Measurements from ENCODE around the gene CHSY3. TPM values are rescaled to one million over a fixed set of nuclear protein-coding genes. Genes with fewer than 3 reads are reported as not detected.

CHSY3 gene
- total RNA-seq, 2 experiments from 2014 or later = not detected

GRCh38 chr5:129902816-129903215 is 1.4 kb upstream of the CHSY3 start:
- H3K27ac Mint-ChIP-seq = no peak overlapping the region
- H3K9me3 Mint-ChIP-seq = no peaks in the 10 kb centered on the region
- no peak for ATAC-seq (ENCODE audit: poor library complexity)
- intact Hi-C loops (cut with DNase I, micrococcal nuclease) = no loop called here
- Histone ChIP-seq H3K27me3 (ENCODE audit: control insufficient read depth in 1 of 2, insufficient read depth in 2 of 2, low read length in 2 of 2) (peaks cover 29 to 46% of the 10 kb centered on the region in 2 experiments), H3K4me3 (ENCODE audit: low read length) (no peak overlapping the region), H3K9me3 (ENCODE audit: control insufficient read depth in 1 of 2, insufficient read depth in 1 of 2, low read length in 2 of 2) (peaks cover 0 to 3% of the 10 kb centered on the region in 2 experiments), H3K4me1 (ENCODE audit: insufficient read depth, low read length) (peaks cover 13% of the 10 kb centered on the region), H3K36me3 (ENCODE audit: insufficient read depth, low read length) (no peaks in the 10 kb centered on the region), H3K27ac (ENCODE audit: low read depth in 1 of 2, low read length in 2 of 2) (no peak overlapping the region)
- H3K4me3 Mint-ChIP-seq = no peak overlapping the region
- CTCF ChIA-PET = no interaction called here
- peaks cover 63% of the 10 kb centered on the region for H3K27me3 Mint-ChIP-seq
- TF ChIP-seq, protein P1, sequence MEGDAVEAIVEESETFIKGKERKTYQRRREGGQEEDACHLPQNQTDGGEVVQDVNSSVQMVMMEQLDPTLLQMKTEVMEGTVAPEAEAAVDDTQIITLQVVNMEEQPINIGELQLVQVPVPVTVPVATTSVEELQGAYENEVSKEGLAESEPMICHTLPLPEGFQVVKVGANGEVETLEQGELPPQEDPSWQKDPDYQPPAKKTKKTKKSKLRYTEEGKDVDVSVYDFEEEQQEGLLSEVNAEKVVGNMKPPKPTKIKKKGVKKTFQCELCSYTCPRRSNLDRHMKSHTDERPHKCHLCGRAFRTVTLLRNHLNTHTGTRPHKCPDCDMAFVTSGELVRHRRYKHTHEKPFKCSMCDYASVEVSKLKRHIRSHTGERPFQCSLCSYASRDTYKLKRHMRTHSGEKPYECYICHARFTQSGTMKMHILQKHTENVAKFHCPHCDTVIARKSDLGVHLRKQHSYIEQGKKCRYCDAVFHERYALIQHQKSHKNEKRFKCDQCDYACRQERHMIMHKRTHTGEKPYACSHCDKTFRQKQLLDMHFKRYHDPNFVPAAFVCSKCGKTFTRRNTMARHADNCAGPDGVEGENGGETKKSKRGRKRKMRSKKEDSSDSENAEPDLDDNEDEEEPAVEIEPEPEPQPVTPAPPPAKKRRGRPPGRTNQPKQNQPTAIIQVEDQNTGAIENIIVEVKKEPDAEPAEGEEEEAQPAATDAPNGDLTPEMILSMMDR (IDR thresholded peaks at IDR 0.05) = no peak
- peaks cover 20% of the 10 kb centered on the region for H3K4me1 Mint-ChIP-seq (ENCODE audit: low read depth)
- no peaks in the 10 kb centered on the region for H3K36me3 Mint-ChIP-seq (ENCODE audit: low read depth)
- POLR2A ChIA-PET = no interaction called here
- no peak for DNase-seq

GRCh38 chr5:129903466-129904101 is 681 bp upstream of the CHSY3 start:
- ChIA-PET CTCF (no interaction called here), POLR2A (no interaction called here)
- ATAC-seq (ENCODE audit: poor library complexity) (no peak), DNase-seq (peak in 1 of 14 experiments; percentile 7)
- TF ChIP-seq, protein P1 (IDR thresholded peaks at IDR 0.05) = no peak
- Mint-ChIP-seq H3K4me3 (peak overlapping the region; percentile 88), H3K9me3 (no peaks in the 10 kb centered on the region), H3K4me1 (ENCODE audit: low read depth) (peaks cover 20% of the 10 kb centered on the region), H3K27me3 (peaks cover 65% of the 10 kb centered on the region), H3K27ac (no peak overlapping the region), H3K36me3 (ENCODE audit: low read depth) (no peaks in the 10 kb centered on the region)
- intact Hi-C loops (cut with DNase I, micrococcal nuclease) = no loop called here
- no peak overlapping the region for H3K27ac ChIP-seq (ENCODE audit: low read depth in 1 of 2, low read length in 2 of 2)
- H3K4me1 ChIP-seq (ENCODE audit: insufficient read depth, low read length) = peaks cover 13% of the 10 kb centered on the region
- H3K4me3 ChIP-seq (ENCODE audit: low read length) = peak overlapping the region; percentile 19
- H3K9me3 ChIP-seq (ENCODE audit: control insufficient read depth in 1 of 2, insufficient read depth in 1 of 2, low read length in 2 of 2) = peaks cover 0 to 3% of the 10 kb centered on the region in 2 experiments
- H3K27me3 ChIP-seq (ENCODE audit: control insufficient read depth in 1 of 2, insufficient read depth in 2 of 2, low read length in 2 of 2) = peaks cover 29 to 51% of the 10 kb centered on the region in 2 experiments
- no peaks in the 10 kb centered on the region for H3K36me3 ChIP-seq (ENCODE audit: insufficient read depth, low read length)

GRCh38 chr5:129904667-129905472 is 605 bp downstream of the CHSY3 start:
- ChIA-PET POLR2A (no interaction called here), CTCF (no interaction called here)
- Histone ChIP-seq H3K27me3 (ENCODE audit: control insufficient read depth in 1 of 2, insufficient read depth in 2 of 2, low read length in 2 of 2) (peaks cover 29 to 51% of the 10 kb centered on the region in 2 experiments), H3K9me3 (ENCODE audit: control insufficient read depth in 1 of 2, insufficient read depth in 1 of 2, low read length in 2 of 2) (peaks cover 0 to 3% of the 10 kb centered on the region in 2 experiments), H3K27ac (ENCODE audit: low read depth in 1 of 2, low read length in 2 of 2) (no peak overlapping the region), H3K4me3 (ENCODE audit: low read length) (no peak overlapping the region), H3K36me3 (ENCODE audit: insufficient read depth, low read length) (no peaks in the 10 kb centered on the region), H3K4me1 (ENCODE audit: insufficient read depth, low read length) (peaks cover 13% of the 10 kb centered on the region)
- ATAC-seq (ENCODE audit: poor library complexity) (peak; percentile 14), DNase-seq (peak in 2 of 14 experiments; percentile 4 to 5)
- no peaks in the 10 kb centered on the region for H3K9me3 Mint-ChIP-seq
- H3K4me1 Mint-ChIP-seq (ENCODE audit: low read depth) = peaks cover 20% of the 10 kb centered on the region
- no peak overlapping the region for H3K4me3 Mint-ChIP-seq
- TF ChIP-seq, protein P1 (IDR thresholded peaks at IDR 0.05) = no peak
- H3K27ac Mint-ChIP-seq = no peak overlapping the region
- H3K36me3 Mint-ChIP-seq (ENCODE audit: low read depth) = no peaks in the 10 kb centered on the region
- H3K27me3 Mint-ChIP-seq = peaks cover 54% of the 10 kb centered on the region
- intact Hi-C loops (cut with DNase I, micrococcal nuclease) = no loop called here
